Measurements from ENCODE around the gene STUM.
A peak's percentile ranks its signal among the peaks of the same experiment; 100 is the strongest.

The STUM gene

DNA sequence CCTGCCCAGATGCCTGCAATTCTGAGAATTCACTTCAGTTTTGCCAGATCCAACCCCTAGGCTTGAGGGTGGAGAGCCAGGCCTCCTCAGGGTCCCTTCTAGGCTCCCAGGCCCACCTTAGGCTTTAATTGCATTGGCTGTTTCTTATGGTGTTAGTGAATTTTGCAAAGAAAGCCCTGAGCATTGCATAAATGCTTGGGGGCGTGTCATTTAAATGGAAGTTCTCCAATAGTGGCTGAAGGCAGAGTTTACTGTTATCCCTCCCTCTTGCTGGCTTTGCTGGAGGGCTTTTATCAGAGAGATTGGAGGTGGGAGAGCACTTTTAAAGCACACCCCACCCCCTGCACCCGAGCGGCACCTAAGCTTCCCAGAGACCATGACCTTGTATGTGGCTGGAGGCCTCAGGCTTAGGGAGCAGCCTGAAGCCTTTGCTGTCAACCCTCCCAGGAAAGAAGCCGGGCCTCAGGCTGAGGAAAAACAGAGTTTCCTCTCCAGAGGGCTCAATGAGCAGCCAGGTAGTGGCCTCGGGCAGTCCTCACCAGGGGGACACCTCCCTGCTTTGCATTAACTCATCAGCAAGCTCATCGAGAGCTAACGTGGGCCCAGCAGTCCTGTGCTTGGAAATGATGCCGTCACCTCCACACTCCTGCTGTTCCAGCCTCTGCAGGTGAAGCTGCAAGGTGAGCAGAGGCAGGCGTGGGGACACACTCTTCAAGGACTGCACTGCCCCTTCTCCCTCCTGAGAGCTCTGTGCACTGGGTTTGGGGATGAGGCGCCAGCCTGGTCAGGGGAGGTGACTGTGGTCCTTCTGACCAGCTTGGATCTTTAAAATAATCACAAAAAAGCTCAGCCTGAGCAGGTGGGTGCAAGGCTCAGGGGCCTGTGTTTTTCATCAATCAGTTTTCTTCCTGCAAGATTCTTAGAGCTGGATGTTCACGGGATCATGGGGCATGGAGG, 58.0 kb downstream of the STUM start:
- DNase-seq, result peak in 1 of 2 donors; percentile 29
- WGBS (ENCODE audit: extremely low coverage, insufficient coverage, insufficient read length), result no CpG with 5 or more reads among the region's 11 CpGs
- H4K12ac ChIP-seq (ENCODE audit: low read depth, low read length), result no peak overlapping the region
- no peak overlapping the region for H2BK120ac ChIP-seq (ENCODE audit: insufficient read depth, low read length, poor library complexity)
- no peak overlapping the region for H4K91ac ChIP-seq (ENCODE audit: low read depth, low read length)
- H3K9me3 ChIP-seq (ENCODE audit: insufficient read depth, low read depth, low read length), result peaks cover 2% of the 10 kb centered on the region
- H3K9ac ChIP-seq (ENCODE audit: low read length), result no peak overlapping the region
- no peak overlapping the region for H3K4ac ChIP-seq (ENCODE audit: low read depth, low read length)
- H2AK5ac ChIP-seq (ENCODE audit: low read length), result no peak overlapping the region
- H3K79me1 ChIP-seq (ENCODE audit: low read length), result no peaks in the 10 kb centered on the region
- H3K23ac ChIP-seq (ENCODE audit: low read length), result no peak overlapping the region
- H3K36me3 ChIP-seq (ENCODE audit: control insufficient read depth in 1 of 2, insufficient read depth in 2 of 2, low read length in 2 of 2), result no peaks in the 10 kb centered on the region
- H3K18ac ChIP-seq (ENCODE audit: low read length), result no peak overlapping the region
- no peaks in the 10 kb centered on the region for H3K27me3 ChIP-seq (ENCODE audit: insufficient read depth, low read length)
- no peak overlapping the region for H2AFZ ChIP-seq (ENCODE audit: insufficient read depth, low read length, poor library complexity)
- no peak overlapping the region for H2BK5ac ChIP-seq (ENCODE audit: low read depth, low read length, poor library complexity)
- no peak overlapping the region for H4K8ac ChIP-seq (ENCODE audit: low read depth, low read length)
- peaks cover 16 to 22% of the 10 kb centered on the region in 2 experiments for H3K4me1 ChIP-seq (ENCODE audit: control insufficient read depth in 1 of 2, insufficient read depth in 2 of 2, low read length in 2 of 2)
- H3K14ac ChIP-seq (ENCODE audit: low read length), result no peak overlapping the region
- H3K4me3 ChIP-seq (ENCODE audit: low read depth, low read length), result no peak overlapping the region
- no peaks in the 10 kb centered on the region for H3K79me2 ChIP-seq (ENCODE audit: control insufficient read depth, insufficient read depth, low read length, poor library complexity)
- no peak overlapping the region for H3K27ac ChIP-seq (ENCODE audit: low read depth, low read length)
- H2BK12ac ChIP-seq (ENCODE audit: low read length), result no peak overlapping the region
- H3K4me2 ChIP-seq (ENCODE audit: low read length), result no peak overlapping the region

DNA sequence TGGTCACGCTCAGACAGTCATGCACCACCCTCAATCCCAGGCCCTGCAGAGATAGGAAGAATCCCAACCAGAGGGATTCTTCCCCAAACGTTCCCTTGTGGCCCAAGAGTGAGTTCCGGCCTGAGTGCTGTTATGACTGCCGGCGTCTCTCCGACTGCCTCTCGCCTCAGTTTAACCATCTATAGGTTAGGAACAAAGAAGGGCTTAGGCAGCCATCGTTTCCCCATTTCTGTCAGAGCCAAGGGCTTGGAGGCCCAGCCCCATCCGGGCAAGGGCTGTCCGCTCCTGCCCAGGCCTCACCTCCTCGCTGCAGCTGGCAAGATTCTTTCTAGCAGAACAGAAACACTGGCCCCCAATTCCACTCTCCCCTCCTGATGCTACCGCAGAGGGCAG, 58.7 kb downstream of the STUM start:
- Histone ChIP-seq H3K9me3 (ENCODE audit: insufficient read depth, low read depth, low read length) (peaks cover 2% of the 10 kb centered on the region), H2AK5ac (ENCODE audit: low read length) (no peak overlapping the region), H3K79me1 (ENCODE audit: low read length) (no peaks in the 10 kb centered on the region), H3K4me3 (ENCODE audit: low read depth, low read length) (no peak overlapping the region), H2BK12ac (ENCODE audit: low read length) (no peak overlapping the region), H2BK5ac (ENCODE audit: low read depth, low read length, poor library complexity) (no peak overlapping the region), H4K12ac (ENCODE audit: low read depth, low read length) (no peak overlapping the region), H3K4me2 (ENCODE audit: low read length) (no peak overlapping the region), H3K4me1 (ENCODE audit: control insufficient read depth in 1 of 2, insufficient read depth in 2 of 2, low read length in 2 of 2) (peaks cover 16 to 22% of the 10 kb centered on the region in 2 experiments), H2AFZ (ENCODE audit: insufficient read depth, low read length, poor library complexity) (no peak overlapping the region), H3K14ac (ENCODE audit: low read length) (no peak overlapping the region), H4K8ac (ENCODE audit: low read depth, low read length) (no peak overlapping the region), H3K18ac (ENCODE audit: low read length) (no peak overlapping the region), H3K27ac (ENCODE audit: low read depth, low read length) (no peak overlapping the region), H3K27me3 (ENCODE audit: insufficient read depth, low read length) (no peaks in the 10 kb centered on the region), H3K79me2 (ENCODE audit: control insufficient read depth, insufficient read depth, low read length, poor library complexity) (no peaks in the 10 kb centered on the region), H2BK120ac (ENCODE audit: insufficient read depth, low read length, poor library complexity) (no peak overlapping the region), H4K91ac (ENCODE audit: low read depth, low read length) (no peak overlapping the region), H3K36me3 (ENCODE audit: control insufficient read depth in 1 of 2, insufficient read depth in 2 of 2, low read length in 2 of 2) (no peaks in the 10 kb centered on the region), H3K23ac (ENCODE audit: low read length) (no peak overlapping the region), H3K9ac (ENCODE audit: low read length) (no peak overlapping the region), H3K4ac (ENCODE audit: low read depth, low read length) (no peak overlapping the region)
- DNase-seq, result no peak
- WGBS (ENCODE audit: extremely low coverage, insufficient coverage, insufficient read length), result no CpG with 5 or more reads among the region's 12 CpGs

DNA sequence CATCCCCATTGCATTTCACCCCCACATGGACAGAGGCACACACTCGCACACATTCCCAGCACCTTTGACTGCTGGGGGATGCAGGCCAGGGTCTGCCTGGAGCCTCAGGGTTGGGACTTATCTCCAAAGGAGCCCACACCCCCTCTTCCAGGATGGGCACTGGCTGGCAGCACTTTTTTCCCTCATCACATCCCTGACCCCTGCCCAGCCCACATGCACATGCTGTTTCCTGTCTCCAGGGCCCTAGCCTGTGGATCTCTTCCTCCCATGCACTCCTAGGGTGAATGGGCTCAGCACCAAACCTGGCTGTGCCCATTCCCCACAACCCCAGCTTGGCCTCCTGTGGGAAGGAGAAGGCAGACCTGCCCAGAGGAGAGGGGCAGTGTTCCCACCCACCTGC, 59.3 kb downstream of the STUM start:
- peaks cover 2% of the 10 kb centered on the region for H3K9me3 ChIP-seq (ENCODE audit: insufficient read depth, low read depth, low read length)
- H3K79me1 ChIP-seq (ENCODE audit: low read length), result no peaks in the 10 kb centered on the region
- H4K91ac ChIP-seq (ENCODE audit: low read depth, low read length), result no peak overlapping the region
- H2BK120ac ChIP-seq (ENCODE audit: insufficient read depth, low read length, poor library complexity), result no peak overlapping the region
- H4K8ac ChIP-seq (ENCODE audit: low read depth, low read length), result no peak overlapping the region
- H3K27ac ChIP-seq (ENCODE audit: low read depth, low read length), result no peak overlapping the region
- H3K14ac ChIP-seq (ENCODE audit: low read length), result no peak overlapping the region
- no peak for DNase-seq
- H3K23ac ChIP-seq (ENCODE audit: low read length), result no peak overlapping the region
- H3K4me2 ChIP-seq (ENCODE audit: low read length), result no peak overlapping the region
- no CpG with 5 or more reads among the region's 1 CpG for WGBS (ENCODE audit: extremely low coverage, insufficient coverage, insufficient read length)
- H2BK5ac ChIP-seq (ENCODE audit: low read depth, low read length, poor library complexity), result no peak overlapping the region
- no peaks in the 10 kb centered on the region for H3K36me3 ChIP-seq (ENCODE audit: control insufficient read depth in 1 of 2, insufficient read depth in 2 of 2, low read length in 2 of 2)
- no peak overlapping the region for H2AK5ac ChIP-seq (ENCODE audit: low read length)
- no peak overlapping the region for H3K9ac ChIP-seq (ENCODE audit: low read length)
- no peaks in the 10 kb centered on the region for H3K79me2 ChIP-seq (ENCODE audit: control insufficient read depth, insufficient read depth, low read length, poor library complexity)
- H4K12ac ChIP-seq (ENCODE audit: low read depth, low read length), result no peak overlapping the region
- no peak overlapping the region for H2AFZ ChIP-seq (ENCODE audit: insufficient read depth, low read length, poor library complexity)
- H3K4ac ChIP-seq (ENCODE audit: low read depth, low read length), result no peak overlapping the region
- H3K4me1 ChIP-seq (ENCODE audit: control insufficient read depth in 1 of 2, insufficient read depth in 2 of 2, low read length in 2 of 2), result peaks cover 14 to 19% of the 10 kb centered on the region in 2 experiments
- H3K27me3 ChIP-seq (ENCODE audit: insufficient read depth, low read length), result no peaks in the 10 kb centered on the region
- H3K4me3 ChIP-seq (ENCODE audit: low read depth, low read length), result no peak overlapping the region
- H3K18ac ChIP-seq (ENCODE audit: low read length), result no peak overlapping the region
- H2BK12ac ChIP-seq (ENCODE audit: low read length), result no peak overlapping the region

DNA sequence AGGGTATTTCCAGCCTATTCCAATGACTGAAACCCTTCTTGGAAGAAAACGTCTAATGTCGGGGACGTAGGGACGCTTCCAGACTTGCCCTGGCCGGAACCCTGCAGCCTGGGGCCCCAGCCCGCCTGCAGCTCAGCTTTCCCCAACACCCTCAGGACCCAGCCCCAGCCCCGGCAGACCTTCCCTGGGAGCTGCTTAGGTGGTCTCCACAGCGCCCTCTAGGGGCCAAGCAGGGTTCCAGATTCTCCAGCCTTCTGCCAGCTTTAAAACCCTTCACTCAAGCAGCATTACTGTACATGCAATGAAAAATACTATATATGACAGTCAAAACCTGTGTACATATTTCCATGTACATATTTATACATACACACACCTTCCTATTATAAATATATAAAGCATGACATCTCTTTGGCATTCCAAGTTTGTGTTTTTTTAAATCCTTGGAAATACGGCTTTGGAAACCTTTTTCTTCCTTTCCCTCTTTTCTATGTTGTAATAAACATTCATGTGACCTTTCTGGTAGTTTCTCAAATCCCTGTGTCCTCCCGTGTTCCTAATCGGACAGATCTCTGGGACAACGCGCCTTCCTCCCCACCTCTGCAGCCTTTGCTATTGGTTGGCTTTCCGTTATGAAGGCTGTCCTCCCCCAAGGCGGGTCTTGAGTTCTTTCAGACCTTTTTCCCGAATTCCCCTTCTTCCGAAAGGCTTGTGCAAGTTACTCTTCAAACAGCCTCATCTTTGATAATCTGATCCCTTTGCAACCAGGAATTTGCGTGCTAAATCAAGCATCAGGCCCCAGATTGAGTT, 60.3 kb downstream of the STUM start:
- Histone ChIP-seq H3K4me2 (ENCODE audit: low read length) (no peak overlapping the region), H3K79me2 (ENCODE audit: control insufficient read depth, insufficient read depth, low read length, poor library complexity) (no peaks in the 10 kb centered on the region), H3K36me3 (ENCODE audit: control insufficient read depth in 1 of 2, insufficient read depth in 2 of 2, low read length in 2 of 2) (no peaks in the 10 kb centered on the region), H4K91ac (ENCODE audit: low read depth, low read length) (no peak overlapping the region), H3K27me3 (ENCODE audit: insufficient read depth, low read length) (no peaks in the 10 kb centered on the region), H3K18ac (ENCODE audit: low read length) (no peak overlapping the region), H3K4me1 (ENCODE audit: control insufficient read depth in 1 of 2, insufficient read depth in 2 of 2, low read length in 2 of 2) (peaks cover 14 to 19% of the 10 kb centered on the region in 2 experiments), H3K27ac (ENCODE audit: low read depth, low read length) (no peak overlapping the region), H3K4me3 (ENCODE audit: low read depth, low read length) (no peak overlapping the region), H2BK120ac (ENCODE audit: insufficient read depth, low read length, poor library complexity) (no peak overlapping the region), H2BK5ac (ENCODE audit: low read depth, low read length, poor library complexity) (no peak overlapping the region), H3K4ac (ENCODE audit: low read depth, low read length) (no peak overlapping the region), H2AFZ (ENCODE audit: insufficient read depth, low read length, poor library complexity) (no peak overlapping the region), H3K79me1 (ENCODE audit: low read length) (no peaks in the 10 kb centered on the region), H2AK5ac (ENCODE audit: low read length) (no peak overlapping the region), H4K12ac (ENCODE audit: low read depth, low read length) (no peak overlapping the region), H2BK12ac (ENCODE audit: low read length) (no peak overlapping the region), H3K14ac (ENCODE audit: low read length) (no peak overlapping the region), H3K23ac (ENCODE audit: low read length) (no peak overlapping the region), H3K9ac (ENCODE audit: low read length) (no peak overlapping the region), H4K8ac (ENCODE audit: low read depth, low read length) (no peak overlapping the region), H3K9me3 (ENCODE audit: insufficient read depth, low read depth, low read length) (peaks cover 2% of the 10 kb centered on the region)
- peak; percentile 62 to 83 for DNase-seq
- no CpG with 5 or more reads among the region's 18 CpGs for WGBS (ENCODE audit: extremely low coverage, insufficient coverage, insufficient read length)
